T47D (cell line): ENCODE results near the gene BAG5.
"Not testable (repeated sequence)": the region's sequence is repeated elsewhere in the genome, so short reads cannot be mapped to it uniquely, and the experiment has no call there.

ENCODE experiments used
- DNase-seq, 2 experiments: peaks; one replicate each; pipeline versions ENCODE4 v3.0.0 to v3.0.0-alpha.2; 2011 to 2012; ENCODE audit warnings: low read depth in 1 of 2, low spot score in 1 of 2
- JUND ChIP-seq: IDR thresholded peaks from 2 replicates; pipeline ENCODE4 v1.6.1; 2012; ENCODE audit warnings: low read depth
- in situ Hi-C: cut with HindIII; loops from 2 replicates; pipeline ENCODE4 v1.10.0; 2016; ENCODE audit warnings: low sequenced_read_pairs, low pct_unique_long_range_greater_than_20kb

Gene BAG5

DNA sequence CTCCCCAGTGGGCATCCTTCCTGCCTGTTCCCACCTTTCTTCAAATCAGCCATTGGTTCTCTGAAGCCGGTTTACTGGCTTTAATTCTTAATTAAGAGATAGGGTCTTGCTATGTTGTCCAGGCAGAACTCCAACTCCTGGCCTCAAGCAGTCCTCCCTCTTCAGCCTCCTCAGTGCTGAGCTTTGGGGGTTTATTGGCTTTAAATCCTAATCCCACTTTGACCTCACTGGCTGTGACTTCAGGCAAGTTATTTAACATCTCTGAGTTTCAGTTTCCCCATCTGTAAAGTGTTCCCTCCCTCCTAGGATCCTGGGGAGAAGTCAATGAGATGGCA, 35.6 kb downstream of the BAG5 start:
- TF ChIP-seq JUND: no peak
- DNase-seq: no peak
- in situ Hi-C loops: no loop called here

GRCh38 chr14:103526247-103526913, 36.1 kb downstream of the BAG5 start:
- DNase-seq: no peak
- in situ Hi-C loops: no loop called here
- TF ChIP-seq JUND: no peak

DNA sequence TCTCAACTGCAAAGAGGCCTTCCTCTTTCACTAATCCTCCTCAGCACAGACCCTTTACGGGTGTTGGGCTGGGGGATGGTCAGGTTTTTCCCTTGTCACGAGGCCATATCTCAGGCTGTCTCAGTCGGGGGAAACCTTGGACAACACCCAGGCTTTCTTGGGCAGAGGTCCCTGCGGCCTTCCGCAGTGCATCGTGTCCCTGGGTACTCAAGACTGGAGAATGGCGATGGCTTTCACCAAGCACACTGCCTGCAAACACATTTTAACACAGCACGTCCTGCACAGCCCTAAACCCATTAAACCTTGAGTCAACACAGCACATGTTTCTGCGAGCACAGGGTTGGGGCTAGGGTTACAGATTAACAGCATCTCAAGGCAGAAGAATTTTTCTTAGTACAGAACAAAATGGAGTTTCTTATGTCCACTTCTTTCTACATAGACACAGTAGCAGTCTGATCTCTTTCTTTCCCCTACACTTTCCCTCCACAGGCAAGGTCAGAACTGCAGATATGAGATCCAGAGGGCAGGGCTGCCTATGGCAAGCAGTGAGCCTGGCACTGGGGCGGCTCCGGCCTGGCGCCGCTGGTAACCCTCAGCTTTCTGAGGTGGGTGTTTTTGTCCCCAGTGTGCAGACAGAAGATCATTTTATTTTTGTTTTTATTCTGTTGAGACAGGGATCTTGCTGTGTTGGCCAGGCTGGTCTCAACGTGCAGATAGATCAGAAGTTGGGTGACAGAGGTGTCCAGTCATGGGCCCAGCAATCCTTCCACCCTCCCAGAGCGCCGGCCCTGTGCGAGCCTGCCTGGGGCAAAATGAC, 36.8 kb downstream of the BAG5 start:
- in situ Hi-C loops, DNase-seq: not testable (repeated sequence)

GRCh38 chr14:103524002-103524935, 38.2 kb downstream of the BAG5 start:
- DNase-seq: no peak
- in situ Hi-C loops: no loop called here
- TF ChIP-seq JUND: no peak

DNA sequence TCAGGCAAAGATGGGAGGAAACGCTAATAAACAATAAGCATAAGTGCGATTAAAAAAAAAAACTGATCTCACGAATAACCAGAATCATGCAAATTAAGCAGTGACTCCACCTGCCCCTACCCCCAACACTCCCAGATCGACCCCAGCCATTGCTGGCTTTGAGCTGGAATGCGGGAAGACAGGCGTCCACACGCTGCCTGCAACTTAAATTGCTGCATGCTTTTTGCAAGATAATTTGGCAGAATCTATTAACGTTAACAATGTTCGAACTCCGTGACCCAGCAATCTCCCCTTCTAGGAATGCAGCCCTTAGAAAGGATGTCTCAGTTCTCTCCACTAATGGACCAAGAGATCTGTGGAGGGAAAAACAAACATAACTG, 38.9 kb downstream of the BAG5 start:
- in situ Hi-C loops: no loop called here
- TF ChIP-seq JUND: no peak
- DNase-seq: no peak

DNA sequence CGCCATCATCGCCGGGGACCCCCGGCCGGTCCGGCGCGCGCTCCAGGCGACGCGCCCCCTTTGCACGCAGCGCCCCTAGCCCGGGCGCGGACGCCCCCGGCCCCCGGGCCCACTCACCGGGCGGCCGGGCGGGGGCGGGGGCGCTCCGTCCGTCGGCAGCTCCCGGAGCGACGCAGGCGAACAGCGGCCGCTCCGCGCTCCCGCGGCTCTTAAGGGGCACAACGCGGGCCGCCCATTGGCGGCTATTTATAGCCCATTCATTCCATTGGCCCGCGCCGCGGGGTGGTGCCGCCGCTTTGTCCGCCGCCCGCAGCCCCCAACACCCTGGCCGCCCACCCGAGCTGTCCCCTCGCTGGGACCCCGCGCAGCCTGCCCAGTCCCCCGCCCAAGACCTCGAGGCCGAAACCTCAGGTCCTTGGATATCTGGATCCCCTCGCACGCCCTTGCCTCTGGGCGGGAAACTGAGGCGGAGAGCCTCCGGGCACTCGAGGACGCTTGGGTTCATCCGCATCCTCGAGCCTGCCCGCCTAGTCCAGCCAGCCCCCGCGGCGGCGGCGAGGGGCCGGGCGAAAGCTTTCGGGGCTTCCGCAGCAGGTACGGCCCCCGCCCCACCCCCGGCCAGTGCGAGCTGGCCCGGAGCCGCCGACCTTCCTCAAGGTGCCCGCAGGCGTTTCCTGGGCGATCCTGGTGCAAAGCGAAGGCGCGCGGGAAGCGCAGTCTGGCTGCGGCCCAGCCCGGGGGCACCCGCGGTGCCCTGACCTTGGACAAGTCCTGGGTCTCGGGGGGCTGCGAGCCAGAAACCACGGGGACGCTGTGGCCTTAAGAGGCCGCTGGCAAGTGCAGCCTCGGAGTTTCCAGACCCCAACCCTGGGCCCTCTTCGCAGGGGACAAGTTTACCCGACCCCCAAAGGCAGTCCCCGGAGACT, 39.5 kb downstream of the BAG5 start, which contains the start of gene CKB:
Gene CKB, minus strand, starts transcription at position 182 of the 926 bp plus-strand sequence. CDS start 337 bp downstream, outside the sequence.
- TF ChIP-seq JUND: no peak
- in situ Hi-C loops: no loop called here
- DNase-seq: no peak

- in situ Hi-C loops: no loop called here
- no peak for TF ChIP-seq JUND
- no peak for DNase-seq
Observed at GRCh38 chr14:103521951-103522563, 40.4 kb downstream of the BAG5 start.

- in situ Hi-C loops: no loop called here
- no peak for TF ChIP-seq JUND
- DNase-seq: peak in 1 of 2 experiments; percentile 65
Observed at GRCh38 chr14:103521438-103521950, 41.0 kb downstream of the BAG5 start.

GRCh38 chr14:103520657-103521437, 41.6 kb downstream of the BAG5 start:
- TF ChIP-seq JUND: no peak
- peak; percentile 95 for DNase-seq
- in situ Hi-C loops: no loop called here

DNA sequence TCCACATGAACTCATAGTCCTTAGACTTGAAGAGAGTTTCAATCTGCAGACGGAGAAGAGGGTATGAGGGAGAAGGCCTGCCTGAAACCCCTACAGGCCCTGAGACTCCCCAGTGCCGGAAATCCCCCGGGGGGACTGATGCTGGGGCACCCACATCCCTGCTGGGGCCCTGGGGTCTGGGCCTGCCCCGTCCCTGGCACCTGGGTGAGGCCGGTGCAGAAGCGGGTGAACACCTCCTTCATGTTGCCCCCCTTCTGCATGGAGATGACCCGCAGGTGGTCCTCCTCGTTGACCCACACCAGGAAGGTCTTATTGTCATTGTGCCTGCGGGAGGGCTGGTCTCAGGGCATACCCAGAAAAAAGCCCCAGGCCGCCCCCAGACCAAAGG, 42.2 kb downstream of the BAG5 start:
- no peak for DNase-seq
- in situ Hi-C loops: no loop called here
- no peak for TF ChIP-seq JUND

GRCh38 chr14:103519837-103520212, 42.6 kb downstream of the BAG5 start:
- DNase-seq: no peak
- in situ Hi-C loops: no loop called here
- TF ChIP-seq JUND: no peak
